SK-N-SH (cell line): ENCODE results near the gene DYNLRB1. TPM values are rescaled to one million over a fixed set of nuclear protein-coding genes. Genes with fewer than 3 reads are reported as not detected.

Experiments
- CTCF ChIA-PET: fragments of 300-600, 350-600 bp; formaldehyde crosslinking; extraction: SDS; loops from one replicate; lab custom pipeline; 2021; lab: Yijun Ruan, JAX
- POLR2A ChIA-PET: fragments of 350-600 bp; sonication (Branson Sonifier 250); formaldehyde crosslinking; extraction: SDS; loops from one replicate; lab custom pipeline; 2020; ENCODE audit warnings: antibody characterized with exemption, inconsistent platforms; lab: Yijun Ruan, JAX
- DNase-seq: peaks from one replicate; pipeline ENCODE4 v3.0.0; 2012
- H2AFZ ChIP-seq: fragments of 200-600 bp; sonication (generic); 2 replicates; pipeline ENCODE4 v1.8.1; 2016; ENCODE audit warnings: antibody characterized with exemption, mild to moderate bottlenecking, low read depth
- H3F3A ChIP-seq: fragments of 200-600 bp; sonication (generic); replicated peaks from 2 replicates; pipeline ENCODE3; 2016; ENCODE audit warnings: antibody characterized with exemption, mild to moderate bottlenecking; ENCODE audit not compliant: insufficient read depth
- H3K27ac ChIP-seq, 2 experiments: fragments of 200-500 bp in 1 of 2; fragments of 200-600 bp in 1 of 2; sonication (Bioruptor generic) in 1 of 2; sonication (generic), shearing (Covaris generic) in 1 of 2; 2 replicates each; pipeline versions ENCODE4 v1.5.1 to v1.6.1; 2014 to 2016; ENCODE audit warnings: low read depth in 2 of 2, inconsistent platforms in 1 of 2, low read length in 1 of 2, mild to moderate bottlenecking in 1 of 2, mixed read lengths in 1 of 2
- H3K27me3 ChIP-seq: fragments of 200-600 bp; sonication (generic), shearing (Covaris generic); 2 replicates; pipeline ENCODE4 v1.6.1; 2016; ENCODE audit warnings: mixed run types; ENCODE audit not compliant: insufficient read depth
- H3K36me3 ChIP-seq, 2 experiments: fragments of 200-500 bp in 1 of 2; fragments of 200-600 bp in 1 of 2; sonication (Bioruptor generic) in 1 of 2; sonication (generic) in 1 of 2; replicated peaks in 1 of 2; 2 replicates each; pipeline versions ENCODE3 to v1.5.1; 2014 to 2016; ENCODE audit warnings: low read length in 1 of 2, mild to moderate bottlenecking in 1 of 2; ENCODE audit not compliant: insufficient read depth in 2 of 2, control insufficient read depth in 1 of 2
- H3K4me1 ChIP-seq, 2 experiments: fragments of 200-500 bp in 1 of 2; fragments of 200-600 bp in 1 of 2; sonication (Bioruptor generic) in 1 of 2; sonication (generic), shearing (Covaris generic) in 1 of 2; 2 replicates each; pipeline versions ENCODE4 v1.5.1 to v1.6.1; 2014 to 2016; ENCODE audit warnings: low read depth in 1 of 2, low read length in 1 of 2, mixed run types in 1 of 2; ENCODE audit not compliant: insufficient read depth in 2 of 2, control insufficient read depth in 1 of 2
- H3K4me2 ChIP-seq: fragments of 200-600 bp; sonication (generic), shearing (Covaris generic); 2 replicates; pipeline ENCODE4 v1.6.1; 2017; ENCODE audit warnings: mixed run types
- H3K4me3 ChIP-seq, 2 experiments: fragments of 200-500 bp in 1 of 2; fragments of 200-600 bp in 1 of 2; sonication (Bioruptor generic) in 1 of 2; sonication (generic), shearing (Covaris generic) in 1 of 2; 2 replicates each; pipeline versions ENCODE4 v1.5.1 to v1.8.1; 2014 to 2016; ENCODE audit warnings: low read depth in 2 of 2, inconsistent platforms in 1 of 2, low read length in 1 of 2, mild to moderate bottlenecking in 1 of 2, mixed read lengths in 1 of 2, moderate library complexity in 1 of 2
- H3K79me2 ChIP-seq: fragments of 200-600 bp; sonication (generic); 2 replicates; pipeline ENCODE4 v1.8.1; 2017; ENCODE audit warnings: mild to moderate bottlenecking; ENCODE audit not compliant: insufficient read depth
- H3K9ac ChIP-seq: fragments of 200-600 bp; sonication (generic); 2 replicates; pipeline ENCODE4 v1.6.1; 2017; ENCODE audit warnings: mixed run types
- H3K9me2 ChIP-seq: fragments of 200-600 bp; sonication (generic); 2 replicates; pipeline ENCODE4 v1.6.1; 2017; ENCODE audit warnings: mixed run types
- H3K9me3 ChIP-seq: fragments of 200-600 bp; sonication (generic); 2 replicates; pipeline ENCODE4 v1.6.1; 2017; ENCODE audit warnings: mixed run types, mild to moderate bottlenecking, moderate library complexity
- H4K20me1 ChIP-seq: fragments of 200-600 bp; sonication (generic); 2 replicates; pipeline ENCODE4 v1.6.1; 2017; ENCODE audit warnings: mild to moderate bottlenecking, mixed run types; ENCODE audit not compliant: insufficient read depth
- CHD2 ChIP-seq: fragments of 150-350 bp; IDR thresholded peaks from 2 replicates; pipeline ENCODE4 v1.6.1; 2018; ENCODE audit warnings: low read length; ENCODE audit not compliant: partially characterized antibody
- ELF1 ChIP-seq: IDR thresholded peaks from 2 replicates; pipeline ENCODE4 v1.4.0; 2012
- EZH2phosphoT487 ChIP-seq: fragments of 200-600 bp; sonication (generic); IDR thresholded peaks from 2 replicates; pipeline ENCODE4 v1.6.1; 2017; ENCODE audit warnings: low read depth, mixed run types, mild to moderate bottlenecking, antibody characterized with exemption, moderate library complexity, borderline replicate concordance
- FOXM1 ChIP-seq: IDR thresholded peaks from 2 replicates; pipeline ENCODE4 v1.4.0; 2012; ENCODE audit warnings: low read depth, mild to moderate bottlenecking
- GABPA ChIP-seq: IDR thresholded peaks from 2 replicates; pipeline ENCODE4 v1.4.0; 2012; ENCODE audit warnings: low read depth, mild to moderate bottlenecking
- GATA2 ChIP-seq: sonication (generic); formaldehyde crosslinking; IDR thresholded peaks from 2 replicates; pipeline ENCODE4 v1.5.0; 2020; ENCODE audit warnings: mild to moderate bottlenecking, missing genetic modification reagents
- MXI1 ChIP-seq: IDR thresholded peaks from 2 replicates; pipeline ENCODE4 v1.6.1; 2012; ENCODE audit warnings: mild to moderate bottlenecking, low read depth, low read length, improper control_type of control experiment
- NFIC ChIP-seq: IDR thresholded peaks from 2 replicates; pipeline ENCODE4 v1.4.0; 2012; ENCODE audit warnings: borderline replicate concordance
- NRF1 ChIP-seq: IDR thresholded peaks from 2 replicates; pipeline ENCODE4 v1.6.1; 2012; ENCODE audit warnings: low read depth, mild to moderate bottlenecking, low read length
- RAD21 ChIP-seq: IDR thresholded peaks from 2 replicates; pipeline ENCODE4 v1.6.1; 2012; ENCODE audit warnings: mild to moderate bottlenecking, low read length
- RFX5 ChIP-seq: IDR thresholded peaks from 2 replicates; pipeline ENCODE4 v1.6.1; 2012; ENCODE audit warnings: mild to moderate bottlenecking, improper control_type of control experiment, low read length
- SIN3A ChIP-seq: IDR thresholded peaks from 2 replicates; pipeline ENCODE4 v1.6.1; 2012; ENCODE audit warnings: low read depth, mild to moderate bottlenecking, low read length, moderate library complexity, borderline replicate concordance
- SMC3 ChIP-seq: IDR thresholded peaks from 2 replicates; pipeline ENCODE4 v1.6.1; 2012; ENCODE audit warnings: low read depth, low read length, improper control_type of control experiment
- TCF12 ChIP-seq: IDR thresholded peaks from 2 replicates; pipeline ENCODE4 v1.4.0; 2012
- TEAD4 ChIP-seq: IDR thresholded peaks from 2 replicates; pipeline ENCODE4 v1.4.0; 2012; ENCODE audit warnings: mild to moderate bottlenecking, borderline replicate concordance; ENCODE audit not compliant: insufficient read depth
- YY1 ChIP-seq: IDR thresholded peaks from 2 replicates; pipeline ENCODE4 v1.4.0; 2012; ENCODE audit warnings: low read depth, mild to moderate bottlenecking
- WGBS: methylation state at CpG from one replicate; pipeline ENCODE4 v1.1.6; 2017; ENCODE audit warnings: low lambda C conversion rate; 5-methylcytosine and 5-hydroxymethylcytosine counted together
- polyA plus RNA-seq, 3 experiments: library from polyadenylated mRNA; depleted of rRNA; stranded (reverse); fragments of >200 nt; gene quantifications; 2 replicates each; pipeline ENCODE4 v1.2.3, GENCODE V29; 2012
- TF ChIP-seq, protein P1 (sequence below): IDR thresholded peaks from 2 replicates; pipeline ENCODE4 v1.6.1; 2012; ENCODE audit warnings: mild to moderate bottlenecking, low read depth, low read length, moderate library complexity
- TF ChIP-seq, protein P2 (sequence below): fragments of 200-600 bp; sonication (generic); IDR thresholded peaks from 2 replicates; pipeline ENCODE4 v1.6.1; 2017; ENCODE audit warnings: antibody characterized with exemption, mild to moderate bottlenecking, moderate library complexity
- TF ChIP-seq, protein P3 (sequence below): IDR thresholded peaks from 2 replicates; pipeline ENCODE4 v1.4.0; 2012; ENCODE audit warnings: low read depth, borderline replicate concordance

DYNLRB1 gene
- polyA plus RNA-seq, 1 of the 3 experiments (the other 2 are of a cell fraction): 402 TPM

DNA sequence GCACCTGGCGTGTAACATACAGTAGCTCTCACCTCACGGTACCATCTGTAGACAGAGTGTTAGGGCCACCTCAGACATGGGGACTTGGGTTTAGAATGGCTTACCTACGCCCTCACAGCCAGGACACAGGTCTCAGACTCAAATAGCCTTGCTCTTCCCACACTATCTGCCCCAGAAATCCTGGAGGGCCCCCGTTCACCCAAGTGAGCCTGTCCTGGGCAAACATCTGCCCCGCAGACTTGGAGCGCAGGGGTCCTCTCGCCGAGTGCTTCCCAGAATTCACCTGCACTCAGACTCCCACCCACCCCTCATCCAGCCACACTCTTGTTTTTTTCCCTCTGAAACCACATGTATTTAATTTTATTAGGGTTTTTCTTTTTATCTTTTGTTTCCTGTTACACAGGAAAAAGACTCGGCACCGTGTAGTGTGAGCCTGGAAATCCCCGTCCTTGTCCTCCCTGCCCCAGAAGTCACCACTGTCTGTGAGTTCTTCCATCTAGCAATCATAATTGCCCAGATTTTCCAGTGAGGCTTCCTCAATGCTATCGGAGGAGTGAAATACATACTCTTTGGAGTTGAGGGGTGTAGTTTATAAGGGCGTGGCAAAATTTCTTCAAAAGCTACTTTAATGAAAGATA lies 25.2 kb downstream of the DYNLRB1 start:
- no peaks in the 10 kb centered on the region for H3K4me1 ChIP-seq
- peaks cover 8% of the 10 kb centered on the region for H3F3A ChIP-seq
- WGBS: 94% methylated on average over 13 of the region's 13 CpGs
- H3K36me3 ChIP-seq: peaks cover 24 to 48% of the 10 kb centered on the region in 2 experiments
- no peak overlapping the region; a peak in 1 of 4 replicates for H3K27ac ChIP-seq
- ChIA-PET CTCF (interaction anchor here (1.5 to 3.6 kb wide), 2 partner anchors 167 to 229 kb away, joined by 3 to 26 read pairs; no protein-coding TSS in a partner anchor), POLR2A (no interaction called here)
- no peaks in the 10 kb centered on the region; the same call in 1 of the 2 replicates for H3K79me2 ChIP-seq
- no peak for TF ChIP-seq NFIC
- TF ChIP-seq RAD21: no peak
- no peak for TF ChIP-seq SIN3A
- no peak for TF ChIP-seq GABPA
- no peak for TF ChIP-seq FOXM1
- TF ChIP-seq, protein P1, sequence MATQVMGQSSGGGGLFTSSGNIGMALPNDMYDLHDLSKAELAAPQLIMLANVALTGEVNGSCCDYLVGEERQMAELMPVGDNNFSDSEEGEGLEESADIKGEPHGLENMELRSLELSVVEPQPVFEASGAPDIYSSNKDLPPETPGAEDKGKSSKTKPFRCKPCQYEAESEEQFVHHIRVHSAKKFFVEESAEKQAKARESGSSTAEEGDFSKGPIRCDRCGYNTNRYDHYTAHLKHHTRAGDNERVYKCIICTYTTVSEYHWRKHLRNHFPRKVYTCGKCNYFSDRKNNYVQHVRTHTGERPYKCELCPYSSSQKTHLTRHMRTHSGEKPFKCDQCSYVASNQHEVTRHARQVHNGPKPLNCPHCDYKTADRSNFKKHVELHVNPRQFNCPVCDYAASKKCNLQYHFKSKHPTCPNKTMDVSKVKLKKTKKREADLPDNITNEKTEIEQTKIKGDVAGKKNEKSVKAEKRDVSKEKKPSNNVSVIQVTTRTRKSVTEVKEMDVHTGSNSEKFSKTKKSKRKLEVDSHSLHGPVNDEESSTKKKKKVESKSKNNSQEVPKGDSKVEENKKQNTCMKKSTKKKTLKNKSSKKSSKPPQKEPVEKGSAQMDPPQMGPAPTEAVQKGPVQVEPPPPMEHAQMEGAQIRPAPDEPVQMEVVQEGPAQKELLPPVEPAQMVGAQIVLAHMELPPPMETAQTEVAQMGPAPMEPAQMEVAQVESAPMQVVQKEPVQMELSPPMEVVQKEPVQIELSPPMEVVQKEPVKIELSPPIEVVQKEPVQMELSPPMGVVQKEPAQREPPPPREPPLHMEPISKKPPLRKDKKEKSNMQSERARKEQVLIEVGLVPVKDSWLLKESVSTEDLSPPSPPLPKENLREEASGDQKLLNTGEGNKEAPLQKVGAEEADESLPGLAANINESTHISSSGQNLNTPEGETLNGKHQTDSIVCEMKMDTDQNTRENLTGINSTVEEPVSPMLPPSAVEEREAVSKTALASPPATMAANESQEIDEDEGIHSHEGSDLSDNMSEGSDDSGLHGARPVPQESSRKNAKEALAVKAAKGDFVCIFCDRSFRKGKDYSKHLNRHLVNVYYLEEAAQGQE: no peak
- TF ChIP-seq EZH2phosphoT487: no peak
- no peak for TF ChIP-seq GATA2 (CRISPR knock-in tag)
- TF ChIP-seq MXI1: no peak
- TF ChIP-seq ELF1: no peak
- no peak for TF ChIP-seq SMC3
- no peak for TF ChIP-seq TCF12
- TF ChIP-seq TEAD4: no peak
- TF ChIP-seq CHD2: no peak
- no peak for TF ChIP-seq RFX5
- TF ChIP-seq, protein P2, sequence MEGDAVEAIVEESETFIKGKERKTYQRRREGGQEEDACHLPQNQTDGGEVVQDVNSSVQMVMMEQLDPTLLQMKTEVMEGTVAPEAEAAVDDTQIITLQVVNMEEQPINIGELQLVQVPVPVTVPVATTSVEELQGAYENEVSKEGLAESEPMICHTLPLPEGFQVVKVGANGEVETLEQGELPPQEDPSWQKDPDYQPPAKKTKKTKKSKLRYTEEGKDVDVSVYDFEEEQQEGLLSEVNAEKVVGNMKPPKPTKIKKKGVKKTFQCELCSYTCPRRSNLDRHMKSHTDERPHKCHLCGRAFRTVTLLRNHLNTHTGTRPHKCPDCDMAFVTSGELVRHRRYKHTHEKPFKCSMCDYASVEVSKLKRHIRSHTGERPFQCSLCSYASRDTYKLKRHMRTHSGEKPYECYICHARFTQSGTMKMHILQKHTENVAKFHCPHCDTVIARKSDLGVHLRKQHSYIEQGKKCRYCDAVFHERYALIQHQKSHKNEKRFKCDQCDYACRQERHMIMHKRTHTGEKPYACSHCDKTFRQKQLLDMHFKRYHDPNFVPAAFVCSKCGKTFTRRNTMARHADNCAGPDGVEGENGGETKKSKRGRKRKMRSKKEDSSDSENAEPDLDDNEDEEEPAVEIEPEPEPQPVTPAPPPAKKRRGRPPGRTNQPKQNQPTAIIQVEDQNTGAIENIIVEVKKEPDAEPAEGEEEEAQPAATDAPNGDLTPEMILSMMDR: no peak
- no peak for TF ChIP-seq YY1
- TF ChIP-seq NRF1: no peak
- TF ChIP-seq, protein P3, sequence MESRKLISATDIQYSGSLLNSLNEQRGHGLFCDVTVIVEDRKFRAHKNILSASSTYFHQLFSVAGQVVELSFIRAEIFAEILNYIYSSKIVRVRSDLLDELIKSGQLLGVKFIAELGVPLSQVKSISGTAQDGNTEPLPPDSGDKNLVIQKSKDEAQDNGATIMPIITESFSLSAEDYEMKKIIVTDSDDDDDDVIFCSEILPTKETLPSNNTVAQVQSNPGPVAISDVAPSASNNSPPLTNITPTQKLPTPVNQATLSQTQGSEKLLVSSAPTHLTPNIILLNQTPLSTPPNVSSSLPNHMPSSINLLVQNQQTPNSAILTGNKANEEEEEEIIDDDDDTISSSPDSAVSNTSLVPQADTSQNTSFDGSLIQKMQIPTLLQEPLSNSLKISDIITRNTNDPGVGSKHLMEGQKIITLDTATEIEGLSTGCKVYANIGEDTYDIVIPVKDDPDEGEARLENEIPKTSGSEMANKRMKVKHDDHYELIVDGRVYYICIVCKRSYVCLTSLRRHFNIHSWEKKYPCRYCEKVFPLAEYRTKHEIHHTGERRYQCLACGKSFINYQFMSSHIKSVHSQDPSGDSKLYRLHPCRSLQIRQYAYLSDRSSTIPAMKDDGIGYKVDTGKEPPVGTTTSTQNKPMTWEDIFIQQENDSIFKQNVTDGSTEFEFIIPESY: no peak
- no peak overlapping the region for H3K4me3 ChIP-seq
- H3K9me2 ChIP-seq: no peaks in the 10 kb centered on the region
- no peak for DNase-seq
- H3K27me3 ChIP-seq: no peaks in the 10 kb centered on the region
- H2AFZ ChIP-seq: no peak overlapping the region
- H3K9me3 ChIP-seq: no peaks in the 10 kb centered on the region
- H3K4me2 ChIP-seq: no peak overlapping the region
- H3K9ac ChIP-seq: no peak overlapping the region
- peaks cover 6% of the 10 kb centered on the region; the same call in 1 of the 2 replicates for H4K20me1 ChIP-seq
